Neural cell (in vitro differentiated cells): Measurements from ENCODE around the gene PRSS53. TPM values are rescaled to one million over a fixed set of nuclear protein-coding genes. Genes with fewer than 3 reads are reported as not detected.

Experiments
- H2AFZ ChIP-seq: fragments of 200-600, 300-800 bp; sonication (generic), shearing (Covaris generic); 2 replicates; pipeline ENCODE4 v1.6.0; 2014; ENCODE audit warnings: low read depth, mild to moderate bottlenecking, antibody characterized with exemption, low read length, moderate library complexity
- H3F3A ChIP-seq: fragments of 200-600 bp; shearing (Covaris generic); 2 replicates; pipeline ENCODE4 v1.6.1; 2016; ENCODE audit warnings: mild to moderate bottlenecking, moderate library complexity, mixed read lengths, antibody characterized with exemption, low read length; ENCODE audit not compliant: insufficient read depth, poor library complexity, severe bottlenecking
- H3K27ac ChIP-seq: fragments of 200-600, 300-800 bp; sonication (generic), shearing (Covaris generic); 2 replicates; pipeline ENCODE4 v1.5.1; 2014; ENCODE audit warnings: mild to moderate bottlenecking, low read length, moderate library complexity
- H3K27me3 ChIP-seq: fragments of 300-800, 200-600 bp; sonication (generic), shearing (Covaris generic); 2 replicates; pipeline ENCODE4 v1.6.0; 2014; ENCODE audit warnings: mild to moderate bottlenecking, low read depth, low read length, moderate library complexity; ENCODE audit not compliant: insufficient read depth
- H3K36me3 ChIP-seq: fragments of 300-800, 200-600 bp; sonication (generic), shearing (Covaris generic); 2 replicates; pipeline ENCODE4 v1.5.1; 2014; ENCODE audit warnings: mild to moderate bottlenecking, antibody characterized with exemption, low read length, moderate library complexity; ENCODE audit not compliant: insufficient read depth
- H3K4me2 ChIP-seq: fragments of 300-800, 200-600 bp; sonication (generic), shearing (Covaris generic); 2 replicates; pipeline ENCODE4 v1.6.0; 2014; ENCODE audit warnings: mild to moderate bottlenecking, low read length
- H3K4me3 ChIP-seq: fragments of 300-800, 200-600 bp; sonication (generic), shearing (Covaris generic); 2 replicates; pipeline ENCODE4 v1.5.1; 2014; ENCODE audit warnings: mild to moderate bottlenecking, low read length, moderate library complexity
- H3K79me2 ChIP-seq: fragments of 200-600 bp; shearing (Covaris generic); replicated peaks from 2 replicates; pipeline ENCODE4 v1.6.0; 2014; ENCODE audit warnings: mild to moderate bottlenecking, low read length, moderate library complexity; ENCODE audit not compliant: insufficient read depth
- H3K9ac ChIP-seq: fragments of 300-800, 200-600 bp; sonication (generic), shearing (Covaris generic); 2 replicates; pipeline ENCODE4 v1.6.1; 2016; ENCODE audit warnings: mild to moderate bottlenecking, low read length, mixed read lengths
- H3K9me2 ChIP-seq: fragments of 200-600 bp; shearing (Covaris generic); 2 replicates; pipeline ENCODE4 v1.6.1; 2016; ENCODE audit warnings: mild to moderate bottlenecking, low read length, mixed read lengths; ENCODE audit not compliant: insufficient read depth
- H3K9me3 ChIP-seq: fragments of 200-600, 300-800 bp; sonication (generic), shearing (Covaris generic); 2 replicates; pipeline ENCODE4 v1.6.1; 2016; ENCODE audit warnings: mild to moderate bottlenecking, mixed run types, low read length, moderate library complexity, mixed read lengths
- H4K20me1 ChIP-seq: fragments of 200-600 bp; shearing (Covaris generic); 2 replicates; pipeline ENCODE4 v1.6.1; 2016; ENCODE audit warnings: mild to moderate bottlenecking, mixed run types; ENCODE audit not compliant: insufficient read depth
- CTCF ChIP-seq: fragments of 450-650 bp; IDR thresholded peaks from 2 replicates; pipeline ENCODE4 v1.5.1; 2014; ENCODE audit warnings: antibody characterized with exemption, mild to moderate bottlenecking, moderate library complexity; ENCODE audit not compliant: poor library complexity, severe bottlenecking
- EP300 ChIP-seq: fragments of 450-650 bp; conservative IDR thresholded peaks from 2 replicates; pipeline ENCODE4 v1.6.1; 2014; ENCODE audit warnings: antibody characterized with exemption, mild to moderate bottlenecking, moderate library complexity; ENCODE audit not compliant: poor library complexity, severe bottlenecking
- EZH2 ChIP-seq: fragments of 200-600, 300-800 bp; shearing (Covaris generic), sonication (generic); IDR thresholded peaks from 2 replicates; pipeline ENCODE4 v1.6.1; 2014; ENCODE audit warnings: antibody characterized with exemption, low read length, borderline replicate concordance, mild to moderate bottlenecking; ENCODE audit not compliant: insufficient read depth, poor library complexity, severe bottlenecking
- POLR2AphosphoS5 ChIP-seq: IDR thresholded peaks from 2 replicates; pipeline ENCODE4 v1.6.1; 2012
- RAD21 ChIP-seq: fragments of 450-650 bp; conservative IDR thresholded peaks from 2 replicates; pipeline ENCODE4 v1.6.1; 2014; ENCODE audit warnings: antibody characterized with exemption, mild to moderate bottlenecking, moderate library complexity
- REST ChIP-seq: IDR thresholded peaks from 2 replicates; pipeline ENCODE4 v1.6.1; 2012; ENCODE audit warnings: borderline replicate concordance
- SMC3 ChIP-seq: fragments of 450-650 bp; conservative IDR thresholded peaks from 2 replicates; pipeline ENCODE4 v1.6.1; 2014; ENCODE audit warnings: antibody characterized with exemption, mild to moderate bottlenecking, moderate library complexity; ENCODE audit not compliant: poor library complexity
- TAF1 ChIP-seq: IDR thresholded peaks from 2 replicates; pipeline ENCODE4 v1.6.1; 2012; ENCODE audit warnings: low read depth
- polyA plus RNA-seq: library from polyadenylated mRNA; depleted of rRNA; stranded (reverse); fragments of >200 nt; gene quantifications from 2 replicates; pipeline ENCODE4 v1.2.3, GENCODE V29; 2014

PRSS53 gene
- polyA plus RNA-seq, 1 donor from 2014 or later: 9.3 TPM

DNA sequence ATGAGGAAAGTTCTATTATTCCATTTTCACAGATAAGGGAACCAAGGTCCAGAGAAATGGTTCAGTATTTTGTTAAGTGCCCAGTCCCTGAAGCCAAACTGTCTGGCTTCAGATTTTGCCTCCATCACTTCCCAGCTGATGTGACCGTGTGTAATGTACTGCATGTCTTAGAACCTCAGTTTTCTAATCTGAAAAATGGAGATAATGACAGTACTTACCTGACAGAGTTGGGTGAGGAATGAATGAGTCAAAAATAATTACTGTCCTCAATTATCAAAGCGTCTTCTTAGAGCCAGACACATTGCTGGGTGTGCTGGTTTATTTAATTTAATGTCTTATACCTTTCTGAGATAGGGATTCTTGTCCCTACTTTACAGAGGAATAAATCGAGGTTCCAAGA is 21.4 kb downstream of the PRSS53 start:
- Histone ChIP-seq H3F3A (no peaks in the 10 kb centered on the region), H3K9ac (no peak overlapping the region), H3K27me3 (no peaks in the 10 kb centered on the region), H3K36me3 (peaks cover 7% of the 10 kb centered on the region), H3K4me3 (no peak overlapping the region), H3K9me2 (no peaks in the 10 kb centered on the region), H3K27ac (no peak overlapping the region), H3K9me3 (no peaks in the 10 kb centered on the region), H3K4me2 (no peak overlapping the region), H3K79me2 (peaks cover 30% of the 10 kb centered on the region), H4K20me1 (no peaks in the 10 kb centered on the region), H2AFZ (no peak overlapping the region)
- TF ChIP-seq TAF1: no peak
- TF ChIP-seq EZH2: no peak
- TF ChIP-seq RAD21: no peak
- no peak for TF ChIP-seq REST
- TF ChIP-seq POLR2AphosphoS5: no peak

GRCh38 chr16:31064882-31065461 is 23.8 kb downstream of the PRSS53 start:
- Histone ChIP-seq H3K27ac (no peak overlapping the region), H3K4me2 (no peak overlapping the region), H3K9me2 (no peaks in the 10 kb centered on the region), H3K27me3 (no peaks in the 10 kb centered on the region), H3K9ac (no peak overlapping the region), H3K9me3 (no peaks in the 10 kb centered on the region), H3F3A (no peaks in the 10 kb centered on the region), H4K20me1 (no peaks in the 10 kb centered on the region), H3K4me3 (no peak overlapping the region), H3K79me2 (peaks cover 13% of the 10 kb centered on the region), H3K36me3 (peaks cover 7% of the 10 kb centered on the region), H2AFZ (no peak overlapping the region)
- TF ChIP-seq TAF1 (no peak), POLR2AphosphoS5 (no peak), CTCF (no peak), EP300 (no peak), SMC3 (no peak), EZH2 (no peak), REST (no peak), RAD21 (no peak)
